Measurements from ENCODE around the gene VCP.
A peak's percentile ranks its signal among the peaks of the same experiment; 100 is the strongest.

Gene VCP

GRCh38 chr9:35072461-35073278, at the start of gene VCP:
VCP (minus strand) TSS chr9:35072625; CDS start chr9:35072353, 272 bp downstream.
- peak; percentile 91 to 98 (median 93) for DNase-seq (ENCODE audit: low read depth in 3 of 3)

DNA sequence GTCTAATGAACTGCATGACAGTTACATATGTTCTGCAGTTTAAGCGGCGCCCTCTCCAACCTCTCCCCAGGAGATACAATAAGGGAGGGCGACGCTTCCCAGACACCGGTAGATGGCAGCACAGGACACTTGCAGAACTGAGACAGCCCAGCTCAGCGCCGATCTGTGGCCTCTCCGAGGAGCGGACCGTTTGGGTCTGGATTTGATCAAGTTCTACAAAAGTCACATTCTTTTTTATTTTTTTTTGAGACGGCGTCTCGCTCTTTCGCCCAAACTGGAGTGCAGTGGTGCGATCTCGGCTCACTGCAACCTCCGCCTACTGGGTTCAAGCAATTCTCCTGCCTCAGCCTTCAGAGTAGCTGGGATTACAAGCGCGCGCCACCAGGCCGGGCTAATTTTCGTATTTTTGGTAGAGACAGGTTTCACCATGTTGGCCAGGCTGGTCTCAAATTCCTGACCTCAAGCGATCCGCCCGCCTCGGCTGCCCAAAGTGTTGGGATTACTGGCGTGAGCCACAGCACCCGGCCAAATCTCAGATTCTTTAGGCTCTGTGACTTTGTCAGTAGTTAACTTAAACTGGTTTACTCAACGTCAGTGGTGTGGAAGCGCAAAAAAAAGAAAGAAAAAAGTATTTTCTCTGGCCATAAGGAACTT, 44.6 kb upstream of the VCP start:
- DNase-seq (ENCODE audit: low read depth in 3 of 3): peak; percentile 76 to 91 (median 80)

DNA sequence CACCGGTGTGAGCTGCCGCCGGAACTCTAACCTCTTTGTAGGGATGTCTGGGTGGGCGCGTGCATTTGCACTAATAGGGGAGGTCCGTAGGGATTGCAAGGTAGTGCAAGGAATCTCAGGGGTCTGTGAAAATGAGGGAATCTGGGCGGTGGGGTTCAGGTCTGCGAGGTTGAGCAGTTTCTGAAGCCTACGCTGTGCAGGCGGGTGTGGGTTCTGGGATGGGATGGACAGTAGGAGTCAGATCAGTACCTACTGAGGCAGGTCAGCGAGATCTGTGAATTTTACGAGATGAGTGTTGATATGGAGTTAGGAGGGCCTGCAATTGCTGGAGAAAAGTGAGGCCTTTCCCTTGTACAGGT, 44.1 kb upstream of the VCP start:
- no peak for DNase-seq (ENCODE audit: low read depth in 3 of 3)

- peak; percentile 79 to 92 (median 88) for DNase-seq (ENCODE audit: low read depth in 3 of 3)
Measured at GRCh38 chr9:35115680-35116538, 43.5 kb upstream of the VCP start, which contains the start of gene ATOSB. ATOSB (minus strand) TSS chr9:35115862; CDS start chr9:35108274, 7,588 bp downstream.

DNA sequence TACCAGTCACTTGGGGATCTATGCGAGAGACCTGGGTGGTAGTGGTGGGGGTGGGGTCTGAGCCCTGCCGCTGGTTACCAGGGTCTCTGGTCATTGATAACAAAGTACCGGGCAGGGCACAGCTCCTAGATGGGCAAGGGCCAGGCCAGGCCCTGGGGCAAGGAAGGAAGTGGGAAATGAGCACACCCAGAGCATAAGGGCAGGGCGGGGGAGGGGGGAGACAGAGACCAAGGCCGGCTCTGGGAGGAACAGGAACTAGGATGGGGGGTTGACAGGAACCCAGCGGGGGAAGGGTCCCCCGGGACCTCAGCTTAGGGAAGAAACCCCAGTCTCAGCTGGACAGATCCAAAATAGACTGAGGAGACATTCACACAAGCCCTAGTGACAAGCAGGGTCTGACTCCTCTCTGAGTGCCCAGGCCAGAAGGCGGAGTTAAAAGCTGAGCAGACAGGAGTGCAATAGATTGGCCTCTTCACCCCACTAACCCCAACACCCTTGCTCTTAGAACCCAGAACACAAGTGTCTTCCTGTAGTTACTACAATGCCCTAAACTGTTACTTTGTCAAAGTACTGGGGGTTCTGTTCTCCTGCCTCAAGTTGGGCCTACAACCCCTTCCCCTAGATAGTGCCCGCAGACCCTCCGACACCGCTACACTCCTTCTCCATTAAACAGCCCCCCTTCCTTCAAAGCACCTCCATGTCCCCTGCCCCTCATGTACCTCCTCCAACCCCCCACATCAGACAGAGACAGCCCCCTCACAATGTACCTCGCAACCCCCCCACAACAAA, 42.6 kb upstream of the VCP start:
- DNase-seq (ENCODE audit: low read depth in 3 of 3): no peak

DNA sequence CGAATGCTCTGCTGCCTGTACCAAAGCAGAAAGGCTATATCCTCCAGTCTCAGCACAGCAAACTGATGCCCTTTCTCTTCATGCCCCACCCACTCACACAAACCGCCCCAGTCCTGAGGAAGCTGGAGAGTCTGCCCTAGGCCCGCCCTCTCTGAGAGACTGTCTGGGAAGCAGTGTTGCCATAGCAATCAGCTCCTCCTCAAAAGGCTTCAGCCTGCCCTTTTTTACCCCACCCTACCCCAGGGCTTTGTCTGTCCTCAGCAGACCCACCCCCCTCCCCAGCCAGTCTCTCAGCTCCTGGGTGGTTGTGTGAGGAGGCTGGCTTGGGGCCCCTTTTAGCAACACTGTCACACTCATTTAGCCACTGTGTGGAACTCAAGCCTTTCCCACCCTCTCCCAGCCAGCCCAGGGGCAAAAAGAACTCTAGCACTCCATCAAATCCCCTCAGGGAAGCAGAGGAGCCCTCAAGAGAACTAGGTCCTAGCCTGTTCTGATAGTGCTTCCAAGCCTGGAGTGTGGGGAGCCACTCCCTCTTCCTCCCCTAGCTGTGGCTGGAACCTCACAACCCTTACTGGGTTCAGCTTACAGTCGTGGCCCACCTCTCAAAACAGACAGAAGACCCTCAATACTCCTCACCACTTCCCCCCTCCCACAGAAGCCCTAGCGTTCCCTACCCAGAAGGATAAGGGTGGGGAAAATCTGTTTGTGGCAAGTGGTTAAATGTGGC, 41.9 kb upstream of the VCP start:
- peak; percentile 45 to 70 (median 60) for DNase-seq (ENCODE audit: low read depth in 3 of 3)

- DNase-seq (ENCODE audit: low read depth in 3 of 3): no peak
Measured at GRCh38 chr9:35112257-35113020, 40.0 kb upstream of the VCP start.

DNA sequence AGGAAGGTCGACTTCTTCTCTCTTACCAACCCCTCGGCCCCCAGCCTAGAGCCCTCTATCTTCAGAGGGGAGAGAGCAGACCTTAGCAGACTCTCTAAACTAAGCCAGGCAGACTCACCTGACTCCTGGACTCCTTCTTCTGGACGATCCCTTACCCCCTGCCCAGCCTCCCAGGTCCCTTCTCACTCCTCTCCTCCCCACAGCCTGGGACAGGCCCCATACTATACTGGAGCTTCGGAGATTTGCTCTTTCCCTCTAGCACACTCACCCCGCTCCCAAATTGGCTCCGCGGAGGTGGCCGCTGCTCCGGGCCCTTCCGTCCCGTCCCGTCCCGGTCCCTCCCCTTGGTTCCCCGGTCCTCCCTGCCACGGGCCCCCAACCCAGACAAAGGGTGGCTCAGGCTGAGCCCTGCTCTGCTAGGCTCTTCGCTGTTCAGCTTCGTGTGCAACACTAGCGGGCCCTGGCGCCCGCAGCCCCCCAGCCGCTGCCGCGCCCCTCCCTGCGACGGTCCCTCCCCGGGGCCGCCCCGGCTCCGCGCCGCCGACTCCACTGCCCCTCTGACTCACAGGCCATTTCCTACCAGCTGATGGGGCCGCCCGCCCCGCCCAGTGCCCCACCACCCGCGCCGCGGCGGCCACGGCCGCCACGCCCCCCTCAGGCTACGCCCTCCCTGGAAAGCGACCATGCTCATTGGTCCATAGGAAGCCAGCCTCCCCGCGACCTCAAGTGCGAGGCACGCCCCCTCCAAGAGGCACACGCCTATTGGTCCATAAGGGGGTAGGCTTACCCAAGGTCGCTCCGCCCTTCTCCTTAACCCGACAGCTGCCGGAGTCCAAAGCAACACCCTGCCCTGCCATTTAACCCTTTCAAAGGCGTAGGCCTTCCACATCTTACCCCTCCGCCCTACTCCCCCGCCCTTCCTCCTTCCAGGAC, 38.8 kb upstream of the VCP start:
- peak; percentile 92 to 95 (median 92) for DNase-seq (ENCODE audit: low read depth in 3 of 3)

DNA sequence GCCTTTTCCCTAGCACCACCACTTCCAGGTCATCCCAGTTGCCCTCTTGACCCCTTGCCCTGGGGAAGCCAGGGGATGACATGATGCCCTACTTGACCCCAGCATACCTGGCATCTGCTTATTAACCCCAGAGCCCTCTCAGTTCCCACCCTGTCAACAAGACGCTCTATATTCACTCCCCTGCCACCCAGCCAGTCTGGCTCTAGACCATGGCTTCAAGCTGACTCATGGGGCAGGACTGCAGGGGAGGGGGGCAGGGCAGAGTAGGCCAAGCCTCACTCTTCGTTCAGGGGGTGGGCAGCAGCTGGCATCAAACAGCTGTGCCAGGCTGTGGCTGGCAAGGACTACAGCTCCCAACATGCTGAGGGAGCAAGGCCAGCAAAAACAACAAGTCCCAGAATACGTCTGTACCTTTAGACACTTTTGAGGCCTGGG, 37.9 kb upstream of the VCP start:
- DNase-seq (ENCODE audit: low read depth in 3 of 3): no peak

DNA sequence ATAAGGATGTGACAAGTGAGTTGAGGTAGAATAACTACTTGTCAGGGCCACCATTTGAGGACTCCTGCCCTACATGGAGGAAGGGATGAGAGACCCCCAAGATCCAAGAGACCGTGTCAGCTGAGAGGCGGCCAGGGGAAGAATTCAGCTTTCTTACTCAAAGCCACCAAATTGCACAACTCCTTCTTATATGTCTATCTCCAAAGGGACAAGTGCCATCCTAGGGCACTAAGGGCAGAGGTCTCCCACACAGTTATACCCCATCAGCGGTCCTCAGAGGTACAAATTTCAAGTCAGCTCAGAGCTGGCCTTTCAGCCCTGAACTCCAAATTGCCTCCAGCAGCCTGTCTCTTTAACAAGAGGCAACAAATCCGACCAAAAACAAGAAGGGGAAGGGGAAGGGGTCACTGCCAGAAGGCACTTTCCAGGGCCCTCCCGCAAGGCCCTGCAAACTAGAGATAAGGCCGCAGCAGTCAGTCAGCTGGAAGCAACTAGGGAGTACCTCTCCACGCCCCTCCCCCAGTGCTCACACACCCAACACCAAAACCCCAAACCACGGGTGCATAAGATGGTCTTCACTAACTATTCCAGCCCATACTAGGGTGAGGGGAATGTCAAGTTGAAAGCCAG, 36.6 kb upstream of the VCP start:
- no peak for DNase-seq (ENCODE audit: low read depth in 3 of 3)

- no peak for DNase-seq (ENCODE audit: low read depth in 3 of 3)
Measured at GRCh38 chr9:35108461-35108860, 36.0 kb upstream of the VCP start.

DNA sequence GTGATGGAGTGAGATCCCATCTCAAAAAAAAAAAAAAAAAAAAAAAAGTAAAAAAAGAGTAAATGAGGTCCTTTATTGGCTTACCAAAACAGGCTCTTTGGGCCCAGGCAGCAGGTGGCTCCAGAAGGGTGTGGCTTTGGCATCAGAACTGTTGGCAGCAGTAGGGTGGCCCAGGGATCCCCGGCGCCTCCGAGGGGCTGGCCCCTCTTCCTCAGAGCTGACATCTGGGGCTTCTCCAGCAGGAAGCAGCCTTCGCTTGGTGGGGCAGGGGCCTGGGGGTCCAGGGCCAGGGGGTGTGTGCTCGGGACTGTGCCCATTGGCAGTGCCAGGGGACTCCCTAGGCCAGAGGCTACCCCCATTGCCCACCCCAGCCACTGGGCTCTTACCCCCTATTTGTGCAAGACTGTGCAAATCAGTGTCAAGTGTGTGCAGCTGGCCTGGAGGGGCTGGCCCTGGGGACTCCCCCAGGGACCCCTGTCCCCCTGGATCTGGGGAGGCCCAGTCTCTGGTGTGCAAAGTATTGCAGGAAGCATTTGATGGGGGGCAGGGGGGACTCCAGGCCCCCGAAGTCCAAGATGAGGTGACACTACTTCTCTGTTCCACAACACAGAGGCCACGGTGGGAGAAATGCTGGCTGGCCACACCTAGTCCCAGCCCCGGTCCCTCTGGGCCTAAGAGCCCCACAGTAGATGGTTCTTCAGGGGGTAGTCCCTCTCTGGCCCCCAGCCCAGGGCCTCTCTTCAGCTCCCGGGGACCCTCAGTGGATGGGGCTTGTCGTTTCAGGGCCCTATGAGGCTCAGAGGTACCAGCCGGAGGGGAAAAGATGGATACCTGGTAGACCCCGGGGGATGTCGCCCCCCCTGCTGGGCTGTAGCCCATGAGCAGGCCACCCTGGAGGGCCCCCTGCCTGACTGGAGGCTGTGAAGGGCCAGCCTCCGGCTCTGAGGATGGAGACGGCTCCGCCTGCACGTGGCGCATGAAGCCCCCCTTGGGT, 35.2 kb upstream of the VCP start:
- DNase-seq (ENCODE audit: low read depth in 3 of 3): no peak

GRCh38 chr9:35106343-35106730, 33.9 kb upstream of the VCP start:
- no peak for DNase-seq (ENCODE audit: low read depth in 3 of 3)

- no peak for DNase-seq (ENCODE audit: low read depth in 3 of 3)
Measured at GRCh38 chr9:35105571-35106342, 33.3 kb upstream of the VCP start.

- DNase-seq (ENCODE audit: low read depth in 3 of 3): no peak
Measured at GRCh38 chr9:35105126-35105525, 32.7 kb upstream of the VCP start.

DNA sequence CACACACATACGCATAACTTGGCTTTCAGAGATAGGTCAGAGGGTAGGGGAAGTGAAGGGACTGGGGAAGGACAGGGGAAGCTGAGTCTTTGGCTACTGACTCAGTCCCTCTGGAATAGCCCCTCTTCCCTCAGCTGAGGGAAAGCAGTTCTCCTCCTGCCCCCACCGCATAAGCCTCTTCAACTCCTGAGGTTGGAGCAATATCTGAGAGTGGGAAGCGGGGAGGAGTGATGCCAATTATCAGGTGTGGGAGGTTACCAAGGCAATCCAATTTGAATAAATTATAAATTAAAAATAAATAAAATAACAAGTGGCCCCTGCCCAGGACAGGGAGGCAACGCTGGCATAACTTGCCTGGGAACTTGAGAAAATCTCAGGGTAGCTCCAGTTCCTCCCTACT, 32.2 kb upstream of the VCP start:
- DNase-seq (ENCODE audit: low read depth in 3 of 3): no peak

All from stimulated activated CD4-positive, alpha-beta T cell treated with anti-CD3 and anti-CD28 coated beads, TNF-alpha, amount 100 ng/mL, for 48 hours (primary cell).